ENCODE results near the gene PTGES2. TPM values are rescaled to one million over a fixed set of nuclear protein-coding genes. Genes with fewer than 3 reads are reported as not detected.
"Not testable (repeated sequence)": the region's sequence is repeated elsewhere in the genome, so short reads cannot be mapped to it uniquely, and the experiment has no call there.

PTGES2 gene
- total RNA-seq, 4 donors from 2014 or later = 80.0 to 112 (median 88.4) TPM

- Histone ChIP-seq H3K27me3 (no peaks in the 10 kb centered on the region), H3K9me3 (no peaks in the 10 kb centered on the region), H3K4me1 (peaks cover 0 to 5% of the 10 kb centered on the region in 2 donors), H3K4me3 (replicated peaks in 1 of 3) (no peak overlapping the region), H3K27ac (no peak overlapping the region), H3K36me3 (peaks cover 0 to 3% of the 10 kb centered on the region in 2 donors)
- TF ChIP-seq POLR2A (IDR thresholded peaks at IDR 0.05) (no peak), CTCF (IDR thresholded peaks at IDR 0.05) (no peak)
- 92 to 94% methylated on average over 22 to 25 of the region's 26 CpGs for WGBS, 2 donors
- intact Hi-C loops (cut with DNase I) = loop anchor here (5.0 kb wide), 2 partner anchors 78 to 168 kb away; no protein-coding TSS in a partner anchor
- peak; percentile 32 to 50 for DNase-seq
Measured at GRCh38 chr9:128115187-128116103, 12.1 kb downstream of the PTGES2 start.

GRCh38 chr9:128114326-128115186 lies 13.0 kb downstream of the PTGES2 start:
- Histone ChIP-seq H3K36me3 (no peaks in the 10 kb centered on the region), H3K27ac (no peak overlapping the region), H3K4me1 (peaks cover 0 to 5% of the 10 kb centered on the region in 2 donors), H3K4me3 (replicated peaks in 1 of 3) (no peak overlapping the region), H3K27me3 (no peaks in the 10 kb centered on the region), H3K9me3 (no peaks in the 10 kb centered on the region)
- intact Hi-C loops (cut with DNase I) = loop anchor here (5.0 kb wide), 2 partner anchors 77 to 167 kb away; no protein-coding TSS in a partner anchor
- DNase-seq = peak in 1 of 2 donors; percentile 1
- 79 to 84% methylated on average over 22 to 29 of the region's 29 CpGs for WGBS, 2 donors
- TF ChIP-seq POLR2A (IDR thresholded peaks at IDR 0.05) (no peak), CTCF (IDR thresholded peaks at IDR 0.05) (no peak)

GRCh38 chr9:128113526-128114325 lies 13.8 kb downstream of the PTGES2 start:
- intact Hi-C loops (cut with DNase I) = no loop called here
- no peaks in the 10 kb centered on the region for H3K9me3 ChIP-seq
- TF ChIP-seq CTCF (IDR thresholded peaks at IDR 0.05) (no peak), POLR2A (IDR thresholded peaks at IDR 0.05) (no peak)
- DNase-seq = peak in 1 of 2 donors; percentile 0
- H3K4me3 ChIP-seq (replicated peaks in 1 of 3) = no peak overlapping the region
- H3K4me1 ChIP-seq = peaks cover 0 to 5% of the 10 kb centered on the region in 2 donors
- peaks cover under 1 to 3% of the 10 kb centered on the region in 2 donors for H3K36me3 ChIP-seq
- WGBS, 2 donors = 90 to 91% methylated on average over 10 of the region's 12 CpGs
- no peaks in the 10 kb centered on the region for H3K27me3 ChIP-seq
- H3K27ac ChIP-seq = no peak overlapping the region

GRCh38 chr9:128111726-128112125 lies 15.8 kb downstream of the PTGES2 start:
- H3K4me1 ChIP-seq; intact Hi-C loops (cut with DNase I); H3K4me3 ChIP-seq (replicated peaks in 1 of 3); H3K27me3 ChIP-seq; DNase-seq; H3K9me3 ChIP-seq; H3K27ac ChIP-seq: not testable (repeated sequence)
- H3K36me3 ChIP-seq = peaks cover 20 to 23% of the 10 kb centered on the region in 2 donors
- 84% methylated on average over 12 of the region's 12 CpGs for WGBS, 2 donors

Data from thyroid gland (tissue), 4 donors.